Heart left ventricle (tissue), 16 donors: Measurements from ENCODE around the gene DIAPH2. TPM values are rescaled to one million over a fixed set of nuclear protein-coding genes. Genes with fewer than 3 reads are reported as not detected.
A peak's percentile ranks its signal among the peaks of the same experiment; 100 is the strongest.
"Not testable (repeated sequence)": the region's sequence is repeated elsewhere in the genome, so short reads cannot be mapped to it uniquely, and the experiment has no call there.

ENCODE experiments used
- ATAC-seq, 4 donors: fragments of 200-7000 bp; cut with Tn5 transposase; one replicate each; pipeline ENCODE4 v1.9.1; 2020 to 2022; ENCODE audit warnings: moderate library complexity in 4 of 4, mild to moderate bottlenecking in 3 of 4, moderate number of reproducible peaks in 1 of 4
- DNase-seq, 5 donors: peaks; one replicate each; pipeline ENCODE4 v3.0.0-alpha.2; 2020
- H3K27ac ChIP-seq, 12 donors: fragments of 200-600 bp; sonication (generic) in 4 of 12; one replicate each; pipeline versions ENCODE4 v1.5.0 to v1.8.0; 2016 to 2022; ENCODE audit warnings: mild to moderate bottlenecking in 2 of 12
- H3K27me3 ChIP-seq, 9 donors: fragments of 200-600 bp; sonication (generic) in 2 of 9; one replicate each; pipeline versions ENCODE4 v1.5.1 to v1.8.0; 2016 to 2022; ENCODE audit warnings: mild to moderate bottlenecking in 3 of 9
- H3K36me3 ChIP-seq, 9 donors: fragments of 200-600 bp; sonication (generic) in 2 of 9; one replicate each; pipeline versions ENCODE4 v1.5.0 to v1.8.0; 2018 to 2022; ENCODE audit warnings: mild to moderate bottlenecking in 2 of 9
- H3K4me1 ChIP-seq, 12 donors: fragments of 200-600 bp; sonication (generic) in 4 of 12; one replicate each; pipeline versions ENCODE4 v1.5.0 to v1.8.0; 2016 to 2022; ENCODE audit warnings: mild to moderate bottlenecking in 3 of 12
- H3K4me3 ChIP-seq, 12 donors: fragments of 200-600 bp; sonication (generic) in 4 of 12; one replicate each; pipeline versions ENCODE4 v1.5.0 to v1.8.0; 2017 to 2022; ENCODE audit warnings: mild to moderate bottlenecking in 9 of 12, moderate library complexity in 4 of 12
- H3K9me3 ChIP-seq, 12 donors: fragments of 200-600 bp; sonication (generic) in 4 of 12; one replicate each; pipeline versions ENCODE4 v1.5.0 to v1.8.0; 2016 to 2022; ENCODE audit warnings: mild to moderate bottlenecking in 1 of 12
- POLR2A ChIP-seq, 2 donors: fragments of 450-650 bp; IDR thresholded peaks; one replicate each; pipeline ENCODE4 v1.6.1; 2017; ENCODE audit warnings: antibody characterized with exemption in 2 of 2, mild to moderate bottlenecking in 2 of 2, moderate library complexity in 2 of 2
- WGBS, 4 donors: extraction: QIAGEN DNeasy Blood & Tissue Kit in 2 of 4; methylation state at CpG; one replicate each; pipeline versions ENCODE4 v1.1.5 to v1.1.7; 2013 to 2018; 5-methylcytosine and 5-hydroxymethylcytosine counted together
- intact Hi-C, 10 donors: fragments of 100-400 bp; cut with DNase I; formaldehyde crosslinking; loops; one replicate each; pipeline versions ENCODE4 v1.11.1 to v1.14.2; 2022
- polyA plus RNA-seq, 2 donors: library from polyadenylated mRNA; stranded (reverse); fragments of 200-250 nt; gene quantifications; one replicate each; pipeline ENCODE4 v1.2.3, GENCODE V29; 2013
- total RNA-seq, 9 donors: library from RNA; depleted of rRNA in 2 of 9; stranded (reverse); fragments of >200 nt in 2 of 9; fragmentation: NEBNext Ultra II Directional in 3 of 9; extraction: Animal tissue kit (Norgen Biotek cat#: 25700) in 3 of 9; gene quantifications; one replicate each; pipeline versions ENCODE4 v1.1.0 to v1.2.4, GENCODE V29; 2016 to 2023
- TF ChIP-seq, protein P1 (sequence below), 12 donors: fragments of 200-600 bp; sonication (generic) in 4 of 12; IDR thresholded peaks; one replicate each; pipeline versions ENCODE4 v1.5.0 to v1.8.0; 2018 to 2022; ENCODE audit warnings: antibody characterized with exemption in 12 of 12, mild to moderate bottlenecking in 5 of 12
- donor health status: ischemic (EF 13 %, LVEDD 7.1; RV severe dilation, severe dysfunction).
- donor health status: healthy with polysubstance abuse.
- donor health status: DM: no; HTN: yes; CAD: no.
- donor health status: DM: no; HTN: no; CAD: no.
- donor health status: ischemic (EF 25% LVEDD 6.9; RV normal size, moderate dysfunction).
- donor health status: ischemic (EF 25% LVEDD 5.7; RV mildly dilated, moderate dysfunction).
- donor health status: healthy.
- donor health status: DM: yes; HTN: yes; CAD: no.
- donor health status: ischemic (EF 35%, LVEDD 5.7; RV mildly dilated, moderate dysfunction).
- donor health status: nonischemic (EF 11% LVEDD 7.7; RV severe dilation, severe dysfunction).
- donor health status: DM: yes; HTN: yes; CAD: no.
- donor health status: PGD.
- donor health status: ischemic (EF 29% LVEDD 5.4; RV normal size, mild dysfunction).
- donor health status: nonischemic (EF 23%, LVEDD 6.1; RV moderate dilation, normal function).

The DIAPH2 gene
- total and polyA plus RNA-seq, 11 donors, result 3.7 to 18.8 (median 12.3) TPM

DNA sequence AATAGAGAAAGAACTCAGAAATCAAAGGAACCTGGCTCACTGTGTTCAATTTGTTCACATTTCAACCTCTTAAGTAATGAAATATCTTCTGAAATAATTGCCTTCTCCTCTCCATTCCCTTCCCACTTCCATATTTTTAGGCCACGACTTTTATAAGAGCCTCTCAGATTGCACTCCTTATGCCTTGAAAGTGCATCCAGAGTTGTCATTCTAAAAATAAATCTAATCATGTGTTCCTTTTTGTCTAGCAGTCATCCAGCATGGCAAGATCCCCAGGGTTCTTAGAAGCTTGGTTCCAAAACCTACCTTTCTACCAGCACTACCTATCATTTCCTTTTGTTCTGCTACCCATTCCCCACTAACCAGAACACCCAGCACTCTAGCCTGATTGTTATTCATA is 156.7 kb downstream of the DIAPH2 start:
- Histone ChIP-seq H3K9me3 (no peaks in the 10 kb centered on the region), H3K27me3 (peaks cover 0 to 8% (median 0%) of the 10 kb centered on the region in 9 donors), H3K4me3 (no peak overlapping the region), H3K36me3 (no peaks in the 10 kb centered on the region), H3K27ac (no peak overlapping the region), H3K4me1 (no peaks in the 10 kb centered on the region)
- ATAC-seq, result peak in 1 of 4 donors; percentile 51
- intact Hi-C loops, result loop anchor here in 2 of 10 donors (5.0 to 10.0 kb wide), 2 partner anchors 69 to 467 kb away; no protein-coding TSS in a partner anchor
- DNase-seq, result no peak
- 32 to 61% (median 48%) methylated on average over 1 of the region's 1 CpG for WGBS, 4 donors
- TF ChIP-seq, protein P1, sequence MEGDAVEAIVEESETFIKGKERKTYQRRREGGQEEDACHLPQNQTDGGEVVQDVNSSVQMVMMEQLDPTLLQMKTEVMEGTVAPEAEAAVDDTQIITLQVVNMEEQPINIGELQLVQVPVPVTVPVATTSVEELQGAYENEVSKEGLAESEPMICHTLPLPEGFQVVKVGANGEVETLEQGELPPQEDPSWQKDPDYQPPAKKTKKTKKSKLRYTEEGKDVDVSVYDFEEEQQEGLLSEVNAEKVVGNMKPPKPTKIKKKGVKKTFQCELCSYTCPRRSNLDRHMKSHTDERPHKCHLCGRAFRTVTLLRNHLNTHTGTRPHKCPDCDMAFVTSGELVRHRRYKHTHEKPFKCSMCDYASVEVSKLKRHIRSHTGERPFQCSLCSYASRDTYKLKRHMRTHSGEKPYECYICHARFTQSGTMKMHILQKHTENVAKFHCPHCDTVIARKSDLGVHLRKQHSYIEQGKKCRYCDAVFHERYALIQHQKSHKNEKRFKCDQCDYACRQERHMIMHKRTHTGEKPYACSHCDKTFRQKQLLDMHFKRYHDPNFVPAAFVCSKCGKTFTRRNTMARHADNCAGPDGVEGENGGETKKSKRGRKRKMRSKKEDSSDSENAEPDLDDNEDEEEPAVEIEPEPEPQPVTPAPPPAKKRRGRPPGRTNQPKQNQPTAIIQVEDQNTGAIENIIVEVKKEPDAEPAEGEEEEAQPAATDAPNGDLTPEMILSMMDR (IDR thresholded peaks at IDR 0.05), result no peak
- TF ChIP-seq POLR2A (IDR thresholded peaks at IDR 0.05), result no peak

DNA sequence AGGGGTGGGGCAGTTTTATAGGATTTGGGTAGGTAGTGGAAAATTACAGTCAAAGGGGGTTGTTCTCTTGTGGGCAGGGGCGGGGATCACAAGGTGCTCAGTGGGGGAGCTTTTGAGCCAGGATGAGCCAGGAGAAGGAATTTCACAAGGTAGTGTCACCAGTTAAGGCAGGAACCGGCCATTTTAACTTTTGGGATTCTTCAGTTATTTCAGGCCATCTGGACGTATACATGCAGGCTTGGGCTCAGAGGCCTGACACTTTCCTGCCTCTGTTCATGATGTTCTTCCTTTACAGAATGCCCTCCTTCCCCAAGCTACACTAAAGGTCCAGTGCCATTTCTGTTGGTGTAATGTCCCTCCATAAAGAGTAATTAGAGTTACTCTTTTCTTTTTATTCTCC is 157.2 kb downstream of the DIAPH2 start:
- intact Hi-C loops, result loop anchor here in 2 of 10 donors (5.0 to 10.0 kb wide), 2 partner anchors 70 to 467 kb away; no protein-coding TSS in a partner anchor
- not testable (repeated sequence) for ATAC-seq
- 56 to 96% (median 85%) methylated on average over 3 of the region's 3 CpGs for WGBS, 4 donors

DNA sequence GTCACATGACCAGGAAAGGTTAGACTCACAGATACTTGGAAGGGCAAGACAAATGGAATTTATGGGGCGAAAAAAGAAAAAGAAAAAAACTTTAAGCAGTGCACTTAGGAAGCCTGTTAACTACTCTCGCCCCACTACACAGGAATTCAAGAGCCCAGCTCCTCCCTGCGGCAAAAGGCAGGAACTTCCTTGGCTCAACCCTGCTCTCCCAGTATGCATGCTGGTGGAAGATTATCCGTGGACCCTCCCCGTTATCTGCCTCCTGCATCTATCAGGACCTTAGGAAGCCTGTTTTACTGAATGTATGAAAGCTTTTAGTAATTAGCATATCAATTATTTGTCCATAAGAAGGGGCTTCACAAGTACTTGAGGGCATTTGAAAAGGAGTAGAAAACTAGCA is 158.9 kb downstream of the DIAPH2 start:
- no peaks in the 10 kb centered on the region for H3K4me1 ChIP-seq
- WGBS, 4 donors, result 32 to 60% (median 51%) methylated on average over 5 of the region's 5 CpGs
- H3K27me3 ChIP-seq, result peaks cover 0 to 8% (median 0%) of the 10 kb centered on the region in 9 donors
- intact Hi-C loops, result loop anchor here in 2 of 10 donors (5.0 to 10.0 kb wide), 2 partner anchors 71 to 469 kb away; no protein-coding TSS in a partner anchor
- no peak overlapping the region for H3K4me3 ChIP-seq
- ATAC-seq, result peak in 3 of 4 donors; percentile 41 to 60 (median 56)
- DNase-seq, result no peak
- no peaks in the 10 kb centered on the region for H3K9me3 ChIP-seq
- TF ChIP-seq, protein P1 (IDR thresholded peaks at IDR 0.05), result peak in 7 of 12 donors; percentile 5 to 36 (median 33)
- no peak for TF ChIP-seq POLR2A (IDR thresholded peaks at IDR 0.05)
- no peak overlapping the region for H3K27ac ChIP-seq
- H3K36me3 ChIP-seq, result no peaks in the 10 kb centered on the region

More for the DNA sequence above, 157.2 kb downstream of the DIAPH2 start:
- H3K4me1 ChIP-seq, DNase-seq, H3K27ac ChIP-seq, H3K4me3 ChIP-seq, H3K9me3 ChIP-seq, H3K36me3 ChIP-seq, H3K27me3 ChIP-seq: not testable (repeated sequence)

GRCh38 chrX:96846841-96847240 is 162.2 kb downstream of the DIAPH2 start:
- TF ChIP-seq POLR2A (IDR thresholded peaks at IDR 0.05), result no peak
- TF ChIP-seq, protein P1 (IDR thresholded peaks at IDR 0.05), result no peak
- H3K36me3 ChIP-seq, result no peaks in the 10 kb centered on the region
- H3K9me3 ChIP-seq, result no peaks in the 10 kb centered on the region
- no peak overlapping the region for H3K27ac ChIP-seq
- no peak overlapping the region for H3K4me3 ChIP-seq
- 79 to 98% (median 89%) methylated on average over 1 of the region's 1 CpG for WGBS, 4 donors
- H3K27me3 ChIP-seq, result peaks cover 0 to 8% (median 0%) of the 10 kb centered on the region in 9 donors
- no peaks in the 10 kb centered on the region for H3K4me1 ChIP-seq
- DNase-seq (no peak), ATAC-seq (no peak)
- intact Hi-C loops, result loop anchor here in 1 of 10 donors (10.0 kb wide), 1 partner anchor 472 kb away; no protein-coding TSS in a partner anchor

GRCh38 chrX:96859422-96859821 is 174.8 kb downstream of the DIAPH2 start:
- H3K36me3 ChIP-seq, H3K4me3 ChIP-seq, ATAC-seq, H3K4me1 ChIP-seq, H3K27ac ChIP-seq, intact Hi-C loops, H3K27me3 ChIP-seq, H3K9me3 ChIP-seq, DNase-seq: not testable (repeated sequence)
- WGBS, 4 donors, result 90 to 99% (median 95%) methylated on average over 4 of the region's 4 CpGs
